Activated CD4-positive, alpha-beta T cell treated with anti-CD3 and anti-CD28 coated beads, Interleukin-2, amount 50 U/mL, for 48 hours (primary cell): ENCODE measurements around the gene OSM.

ENCODE experiments used
- DNase-seq, 2 experiments: peaks; one replicate each; pipeline ENCODE4 v3.0.0-alpha.2; 2020

Gene OSM

GRCh38 chr22:30262917-30263741 is 3.5 kb downstream of the OSM start:
- peak; percentile 88 to 90 for DNase-seq

- DNase-seq: no peak
Measured at GRCh38 chr22:30262112-30262511, 4.5 kb downstream of the OSM start.

- no peak for DNase-seq
Measured at GRCh38 chr22:30261134-30261533, 5.5 kb downstream of the OSM start.

GRCh38 chr22:30260682-30261081 is 6.0 kb downstream of the OSM start:
- DNase-seq: no peak

- no peak for DNase-seq
Measured at GRCh38 chr22:30260276-30260675, 6.4 kb downstream of the OSM start.

GRCh38 chr22:30254314-30254713 is 12.3 kb downstream of the OSM start:
- DNase-seq: no peak

GRCh38 chr22:30253205-30253852 is 13.3 kb downstream of the OSM start:
- no peak for DNase-seq

- DNase-seq: no peak
Measured at GRCh38 chr22:30252411-30253204, 14.0 kb downstream of the OSM start.

- DNase-seq: no peak
Measured at GRCh38 chr22:30251711-30252110, 14.9 kb downstream of the OSM start.

GRCh38 chr22:30250661-30251267 is 15.9 kb downstream of the OSM start:
- DNase-seq: peak; percentile 66 to 75

GRCh38 chr22:30250039-30250565 is 16.5 kb downstream of the OSM start:
- no peak for DNase-seq

GRCh38 chr22:30249049-30250038 is 17.3 kb downstream of the OSM start:
- DNase-seq: no peak

- DNase-seq: no peak
Measured at GRCh38 chr22:30248484-30248883, 18.2 kb downstream of the OSM start.

- DNase-seq: no peak
Measured at GRCh38 chr22:30247974-30248373, 18.7 kb downstream of the OSM start.

GRCh38 chr22:30247561-30247960 is 19.1 kb downstream of the OSM start:
- DNase-seq: no peak

GRCh38 chr22:30246814-30247376 is 19.8 kb downstream of the OSM start:
- DNase-seq: peak; percentile 43 to 54

GRCh38 chr22:30245985-30246813 is 20.5 kb downstream of the OSM start, which contains the start of gene LIF:
Gene LIF (minus strand): TSS chr22:30246759. CDS start chr22:30246695, 64 bp downstream.
- peak; percentile 62 to 68 for DNase-seq

- DNase-seq: peak; percentile 57 to 66
Measured at GRCh38 chr22:30245181-30245984, 21.3 kb downstream of the OSM start.

- DNase-seq: no peak
Measured at GRCh38 chr22:30244641-30245040, 22.0 kb downstream of the OSM start.
